Esophagus mucosa (tissue), 1 donor: ENCODE data around the gene NBL1. TPM values are rescaled to one million over a fixed set of nuclear protein-coding genes. Genes with fewer than 3 reads are reported as not detected.

ENCODE experiments used
- ATAC-seq: fragments of 200-7000 bp; cut with Tn5 transposase; one replicate; pipeline ENCODE4 v1.9.1; 2020
- total RNA-seq: library from RNA; stranded (reverse); gene quantifications from one replicate; pipeline ENCODE4 v1.2.4, GENCODE V29; 2023
- donor health status: DM: yes; HTN: yes; CAD: no.

NBL1 gene, protein sequence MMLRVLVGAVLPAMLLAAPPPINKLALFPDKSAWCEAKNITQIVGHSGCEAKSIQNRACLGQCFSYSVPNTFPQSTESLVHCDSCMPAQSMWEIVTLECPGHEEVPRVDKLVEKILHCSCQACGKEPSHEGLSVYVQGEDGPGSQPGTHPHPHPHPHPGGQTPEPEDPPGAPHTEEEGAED
- total RNA-seq = 93.5 TPM

DNA sequence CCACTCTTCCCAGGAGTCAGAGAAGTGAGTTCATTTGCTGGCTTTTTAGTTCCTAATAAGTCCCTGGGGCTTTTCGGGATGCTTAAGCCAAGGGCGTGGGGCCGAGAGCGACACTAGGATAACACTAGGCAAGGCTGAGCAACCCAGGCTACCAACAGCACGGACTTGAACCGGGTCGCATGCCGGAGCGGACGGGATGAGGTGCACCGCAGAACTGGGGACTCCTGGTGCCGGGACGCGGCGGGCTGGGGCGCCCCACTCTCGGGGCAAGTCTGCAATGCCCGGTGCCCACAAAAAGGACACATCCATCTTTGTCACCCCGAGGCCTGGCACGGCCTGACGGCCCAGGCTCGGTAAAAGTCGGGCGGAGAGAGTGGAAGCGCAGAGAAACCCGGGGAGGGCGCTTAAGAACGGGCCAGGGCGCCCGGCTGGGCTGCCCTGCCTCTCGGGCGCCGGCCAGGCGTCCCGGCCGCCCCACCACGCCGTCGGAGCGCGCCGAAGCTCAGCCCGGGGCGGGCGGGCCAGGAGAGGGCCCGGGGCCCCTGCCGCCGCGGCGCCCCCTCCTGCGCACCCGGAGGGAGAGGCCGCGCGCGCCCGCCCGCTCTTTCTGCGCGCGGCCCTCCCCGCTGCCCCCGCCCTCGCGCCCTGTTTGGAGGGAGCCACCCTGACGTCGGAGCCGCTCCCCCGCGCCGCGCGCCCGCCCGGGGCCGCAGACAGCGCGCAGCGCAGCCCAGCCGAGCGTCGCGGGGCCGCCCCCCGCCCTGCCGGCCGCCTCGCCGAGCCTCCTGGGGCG lies at the start of gene NBL1:
Gene NBL1, plus strand, starts transcription at position 710 of the 793 bp plus-strand sequence. CDS start 10,720 bp downstream, outside the sequence.
- peak; percentile 55 for ATAC-seq

DNA sequence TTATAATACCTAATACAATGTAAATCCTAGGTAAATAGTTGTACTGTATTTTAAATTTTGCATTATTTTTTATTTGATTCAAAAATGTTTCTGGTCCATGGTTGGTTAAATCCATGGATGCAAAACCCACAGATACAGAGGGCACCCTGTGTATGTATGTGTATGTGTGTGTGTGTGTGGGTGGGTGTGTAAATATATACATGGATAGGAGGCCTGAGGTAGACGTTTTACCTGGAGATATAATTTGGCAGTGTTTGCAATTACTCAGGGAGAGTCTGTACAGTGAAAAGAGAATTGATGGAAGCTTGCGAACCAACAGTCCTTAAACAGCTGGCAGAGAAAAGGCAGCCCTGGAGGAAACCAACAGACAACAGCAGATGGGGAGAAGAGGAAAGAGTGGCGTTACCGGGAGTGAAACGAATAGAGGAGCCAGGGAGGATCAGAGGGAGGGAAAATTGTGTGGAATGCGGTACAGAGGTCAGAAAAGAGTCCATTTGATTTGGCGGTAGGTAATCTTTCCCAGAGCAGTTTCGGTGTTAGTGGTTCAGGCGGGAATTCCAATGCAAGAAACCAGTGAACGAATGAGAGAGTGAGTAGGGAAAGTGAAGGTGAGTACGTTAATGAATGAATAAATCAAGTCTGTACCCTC lies 47.9 kb upstream of the NBL1 start:
- peak; percentile 7 for ATAC-seq

DNA sequence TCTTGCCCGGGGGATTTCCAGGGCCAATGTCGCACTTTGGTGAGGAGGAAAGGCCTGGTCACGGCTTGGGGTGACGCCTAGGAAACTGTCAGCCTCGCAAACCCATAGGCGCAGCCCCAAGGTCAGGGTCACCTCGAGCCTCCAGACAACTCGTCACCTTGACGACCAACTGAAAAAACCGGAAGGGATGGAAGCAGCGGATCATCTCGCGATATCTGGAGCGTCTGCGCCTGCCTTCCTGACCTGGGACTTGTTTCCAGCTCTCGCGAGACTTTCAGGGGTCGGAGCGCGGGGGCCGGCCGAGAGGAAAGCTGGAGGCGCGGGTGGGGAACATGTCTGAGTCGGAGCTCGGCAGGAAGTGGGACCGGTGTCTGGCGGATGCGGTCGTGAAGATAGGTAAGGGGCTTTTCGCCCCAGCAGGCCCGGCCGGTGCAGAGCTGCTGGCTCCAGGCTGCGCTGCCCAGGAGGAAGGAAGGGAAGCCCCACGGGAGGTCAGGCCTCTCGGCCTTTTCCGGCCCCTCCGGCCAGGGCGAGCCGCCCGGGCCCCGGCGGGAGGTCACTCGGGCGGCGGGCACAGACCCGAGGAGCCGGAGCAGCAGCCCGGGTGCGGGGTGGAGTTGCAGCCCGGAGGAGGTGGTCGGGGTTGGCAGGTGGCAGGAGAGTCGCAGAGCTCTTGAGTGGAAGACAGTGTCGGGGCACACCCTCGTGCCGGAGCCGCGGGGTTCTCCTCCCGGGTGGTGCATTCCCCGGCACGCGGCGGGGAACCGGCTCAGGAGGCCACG lies 47.2 kb upstream of the NBL1 start:
- peak; percentile 92 for ATAC-seq

DNA sequence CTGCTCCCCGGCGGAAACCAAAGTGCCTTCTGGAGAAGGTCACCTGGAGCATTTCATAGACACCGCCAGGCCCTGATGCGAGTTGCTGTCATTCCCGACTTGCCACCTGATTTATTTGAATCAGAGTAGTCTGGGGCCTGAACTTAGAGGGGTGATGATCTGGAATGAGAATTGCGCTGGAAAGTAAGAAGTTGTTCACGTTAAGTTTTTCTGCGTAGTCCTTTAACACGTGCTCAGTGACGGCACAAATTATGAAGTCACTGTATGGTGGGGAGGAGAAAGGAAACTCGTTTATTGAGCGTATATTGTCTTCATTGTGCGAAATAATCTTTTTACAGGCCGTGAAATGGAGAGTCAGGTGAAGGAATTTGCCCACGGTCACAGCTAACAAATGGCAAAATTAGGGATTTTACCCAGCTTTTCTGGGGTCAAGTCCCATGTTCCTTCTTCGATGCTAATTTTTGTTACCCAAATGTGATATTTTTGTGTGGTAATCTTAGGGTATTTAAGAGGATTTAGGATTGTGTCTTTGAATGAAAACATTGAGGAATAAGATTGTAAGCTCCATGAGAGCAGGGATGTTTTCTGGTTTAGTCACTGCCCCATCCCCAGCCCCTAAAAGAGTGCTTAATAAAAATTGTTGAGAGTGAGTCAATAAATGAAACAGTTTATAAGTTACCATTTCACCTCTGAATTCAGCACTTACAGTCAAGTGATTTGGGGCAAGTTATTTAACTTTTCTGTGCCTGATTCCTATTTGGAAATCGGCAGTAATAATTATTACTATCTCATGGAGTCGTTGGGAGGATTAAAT lies 46.4 kb upstream of the NBL1 start:
- peak; percentile 28 for ATAC-seq

DNA sequence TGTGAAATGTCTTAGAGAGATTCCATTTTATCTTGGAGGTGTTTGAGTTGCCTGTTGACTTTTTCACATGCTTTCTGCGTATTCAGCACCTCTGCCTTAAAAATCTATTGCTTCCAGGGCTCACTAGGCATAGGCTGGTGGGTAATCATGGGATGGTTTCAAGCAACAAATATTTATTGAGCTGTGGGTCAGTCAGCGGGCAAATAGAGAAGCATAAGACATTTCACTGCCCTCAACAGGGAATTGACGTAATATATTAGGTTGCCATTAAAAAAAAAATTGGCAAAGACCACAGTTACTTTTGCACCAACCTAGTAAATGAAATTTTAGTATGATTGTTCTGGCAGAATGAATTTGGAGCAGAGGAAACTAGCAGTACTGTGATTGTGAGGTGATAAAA lies 44.3 kb upstream of the NBL1 start:
- no peak for ATAC-seq

DNA sequence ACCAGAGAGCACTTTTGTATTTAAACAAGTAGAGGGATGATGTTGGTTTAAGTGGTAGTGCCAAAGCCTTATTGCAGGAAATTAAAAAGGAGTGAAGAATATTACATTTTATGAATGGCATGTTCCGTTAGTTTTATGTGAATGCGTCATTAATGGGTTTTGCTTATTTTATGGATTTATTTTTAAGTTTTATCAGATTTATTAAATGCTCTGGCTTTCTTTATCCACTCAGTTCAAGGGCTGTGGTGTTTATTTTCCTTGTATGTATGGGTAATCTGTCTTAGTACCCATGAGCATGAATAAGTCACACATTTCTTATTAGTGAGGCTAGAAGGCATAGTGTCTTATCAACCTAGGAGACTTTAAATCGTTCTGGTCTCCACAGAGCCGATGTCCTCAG lies 41.6 kb upstream of the NBL1 start:
- ATAC-seq = no peak

DNA sequence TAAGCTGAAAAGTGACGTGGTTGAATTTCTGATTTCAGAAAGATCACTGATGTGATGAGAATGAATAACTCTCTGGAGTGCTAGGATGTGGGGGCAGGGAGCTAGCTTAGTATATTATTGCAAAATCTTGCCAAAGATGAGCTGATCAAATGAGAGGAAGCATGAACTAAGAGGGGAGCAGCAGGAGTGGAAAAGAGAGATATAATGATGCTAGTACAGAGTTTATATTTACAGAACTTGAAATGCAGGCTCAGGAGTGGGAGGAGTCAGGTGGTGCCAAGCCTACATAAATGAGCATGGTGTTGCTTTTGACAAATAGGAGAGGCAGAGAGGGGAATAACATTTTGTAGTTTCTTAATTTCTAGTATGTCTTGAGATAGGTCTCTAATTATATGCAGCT lies 38.1 kb upstream of the NBL1 start:
- peak; percentile 46 for ATAC-seq

DNA sequence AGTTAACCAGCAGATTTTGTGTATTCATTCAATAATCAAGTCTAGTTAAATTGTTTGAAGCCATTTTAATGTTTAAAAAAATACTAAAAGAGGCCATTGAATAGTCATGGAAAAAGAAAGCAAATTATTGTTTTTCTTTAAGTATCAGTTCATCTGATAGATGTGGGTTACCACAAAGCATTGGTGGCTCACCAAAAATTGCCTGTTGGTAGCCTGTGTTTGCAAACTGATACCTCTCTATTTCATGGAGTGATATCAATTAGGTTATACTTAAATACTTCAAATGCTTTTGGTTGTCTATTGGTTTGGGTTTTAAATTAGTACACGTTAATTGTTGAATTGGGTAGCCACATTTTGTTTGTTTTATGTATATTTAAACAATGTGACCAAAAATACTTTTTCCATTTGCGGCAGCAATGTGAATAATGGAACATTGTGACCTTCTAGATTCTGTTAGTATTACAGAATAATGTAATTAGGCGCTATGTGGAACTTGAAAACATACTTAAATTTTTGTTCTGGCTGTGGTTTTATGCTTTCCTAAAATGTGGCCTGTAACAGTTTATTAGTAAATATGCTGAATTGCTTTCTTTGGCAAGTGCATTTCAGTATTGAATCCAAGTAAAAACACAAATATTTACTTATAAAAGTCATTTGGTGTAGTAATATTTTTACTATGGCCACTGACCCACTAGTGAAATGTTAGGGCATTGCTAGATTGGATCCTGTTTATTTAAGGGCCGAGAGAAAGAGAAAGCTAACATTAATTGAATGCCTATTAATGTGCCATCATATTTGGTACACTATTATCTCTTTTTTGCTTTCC lies 37.1 kb upstream of the NBL1 start:
- no peak for ATAC-seq

DNA sequence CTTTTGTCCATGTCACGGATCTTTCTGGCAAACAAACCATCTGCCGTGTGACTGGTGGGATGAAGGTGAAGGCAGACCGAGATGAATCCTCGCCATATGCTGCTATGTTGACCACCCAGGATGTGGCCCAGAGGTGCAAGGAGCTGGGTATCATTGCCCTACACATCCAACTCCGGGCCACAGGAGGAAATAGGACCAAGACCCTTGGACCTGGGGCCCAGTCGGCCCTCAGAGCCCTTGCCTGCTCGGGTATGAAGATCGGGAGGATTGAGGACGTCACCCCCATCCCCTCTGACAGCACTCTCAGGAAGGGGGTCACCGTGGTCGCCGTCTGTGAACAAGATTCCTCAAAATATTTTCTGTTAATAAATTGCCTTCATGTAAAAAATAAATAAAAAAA lies 35.9 kb upstream of the NBL1 start:
- ATAC-seq = no peak

DNA sequence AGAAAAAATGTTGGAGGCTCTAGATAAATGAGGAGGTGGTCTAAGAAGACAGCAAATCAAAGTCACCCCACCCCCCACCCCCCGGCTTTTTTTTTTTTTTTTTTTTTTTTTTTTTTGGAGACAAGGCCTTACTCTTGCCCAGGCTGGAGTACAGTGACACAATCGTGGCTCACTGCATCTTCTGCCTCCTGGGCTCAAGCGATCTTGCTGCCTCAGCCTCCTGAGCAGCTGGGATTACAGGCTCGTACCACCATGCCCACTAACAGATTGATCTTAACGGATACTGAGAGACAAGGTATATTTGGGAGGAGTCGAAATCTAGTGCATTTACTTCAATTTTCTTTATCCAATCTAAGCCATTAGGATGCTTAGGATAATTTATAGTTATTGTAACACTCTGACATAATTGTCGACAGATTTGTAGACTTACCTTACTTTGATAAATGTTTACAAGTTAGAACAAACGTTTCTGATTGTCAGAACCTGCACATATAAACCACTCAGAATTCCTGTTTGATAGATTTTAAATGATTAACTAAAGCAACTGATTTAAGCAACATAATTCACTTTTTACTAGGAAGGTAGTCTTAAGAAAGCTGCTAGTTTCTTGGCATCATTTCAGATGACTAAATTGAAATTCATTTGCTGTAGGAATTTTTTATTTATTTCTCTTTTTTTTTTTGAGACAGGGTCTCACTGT lies 33.7 kb upstream of the NBL1 start:
- ATAC-seq = no peak

DNA sequence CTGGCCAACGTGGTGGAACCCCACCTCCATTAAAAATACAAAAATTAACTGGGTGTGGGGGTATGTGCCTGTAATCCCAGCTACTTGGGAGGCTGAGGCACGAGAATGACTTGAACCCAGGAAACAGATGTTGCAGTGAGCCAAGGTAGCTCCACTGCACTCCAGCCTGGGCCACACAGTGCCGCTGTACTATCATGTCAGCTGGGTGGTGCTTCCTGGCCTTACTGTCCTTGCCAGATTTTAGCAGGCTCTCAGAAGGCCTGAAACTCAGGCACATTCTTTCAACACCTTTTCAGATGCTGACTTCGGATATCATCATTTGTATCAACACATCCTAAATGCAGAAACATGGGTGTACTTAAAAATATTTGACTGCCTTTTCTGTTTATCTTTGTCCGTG lies 31.6 kb upstream of the NBL1 start:
- ATAC-seq = no peak

DNA sequence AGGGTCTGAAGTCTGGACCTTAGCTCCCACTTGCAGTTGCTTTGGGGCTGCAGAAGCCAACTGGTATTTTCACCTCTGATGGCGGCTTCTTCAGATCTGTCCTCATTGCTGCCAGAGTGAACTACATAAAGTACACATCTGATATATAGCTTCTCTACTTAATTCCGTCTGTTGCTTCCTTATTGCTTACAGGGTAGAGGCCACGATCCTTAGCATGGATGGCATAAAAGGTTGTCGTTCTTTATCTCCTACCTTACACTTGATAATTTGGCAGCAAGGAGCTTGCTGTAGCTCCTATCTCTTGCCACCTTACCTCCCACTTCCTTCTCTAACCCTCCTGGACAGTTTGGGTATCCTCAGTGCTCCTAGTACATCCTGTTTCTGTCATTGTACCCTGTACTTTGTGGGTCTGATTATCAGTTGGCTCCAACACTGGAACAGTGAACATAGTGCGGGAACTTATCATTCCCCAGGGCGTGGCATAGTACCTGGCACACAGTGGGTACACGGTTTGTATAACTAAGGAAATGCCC lies 30.9 kb upstream of the NBL1 start:
- ATAC-seq = no peak

DNA sequence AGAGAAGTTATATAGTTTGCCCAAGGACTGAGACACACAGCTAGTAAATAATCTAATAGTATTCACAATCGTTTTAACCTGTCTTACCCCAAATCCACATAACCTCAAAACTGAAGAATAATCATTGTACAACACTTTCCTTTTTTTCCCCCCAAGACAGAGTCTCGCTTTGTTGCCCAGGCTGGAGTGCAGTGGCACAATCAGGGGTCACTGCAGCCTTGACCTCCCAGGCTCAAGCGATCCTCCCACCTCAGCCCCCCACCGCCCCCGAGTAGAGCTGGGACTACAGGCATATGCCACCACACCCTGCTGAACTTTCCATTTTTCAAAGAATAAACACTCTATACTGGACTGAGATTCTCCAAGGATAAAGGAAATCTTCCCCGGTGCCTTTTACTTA lies 28.7 kb upstream of the NBL1 start:
- no peak for ATAC-seq

DNA sequence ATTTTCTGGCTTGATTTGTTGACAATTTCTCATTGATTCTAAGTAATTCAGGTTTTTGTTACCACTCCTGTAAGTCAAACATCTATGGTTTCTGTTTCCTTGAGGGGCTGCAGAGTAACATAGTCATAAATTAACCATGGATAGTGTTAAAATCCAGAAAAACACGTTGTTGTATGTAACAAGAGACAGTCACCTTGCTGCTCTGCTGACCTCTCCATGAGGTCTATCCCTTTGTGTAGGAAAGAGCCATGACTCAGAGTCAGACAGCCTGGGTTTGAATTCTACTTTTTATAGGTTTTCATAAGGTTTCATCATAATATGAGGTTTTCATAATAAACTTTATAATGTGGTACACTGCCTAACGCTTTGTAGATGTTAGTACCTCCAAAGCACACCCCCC lies 27.6 kb upstream of the NBL1 start:
- no peak for ATAC-seq

DNA sequence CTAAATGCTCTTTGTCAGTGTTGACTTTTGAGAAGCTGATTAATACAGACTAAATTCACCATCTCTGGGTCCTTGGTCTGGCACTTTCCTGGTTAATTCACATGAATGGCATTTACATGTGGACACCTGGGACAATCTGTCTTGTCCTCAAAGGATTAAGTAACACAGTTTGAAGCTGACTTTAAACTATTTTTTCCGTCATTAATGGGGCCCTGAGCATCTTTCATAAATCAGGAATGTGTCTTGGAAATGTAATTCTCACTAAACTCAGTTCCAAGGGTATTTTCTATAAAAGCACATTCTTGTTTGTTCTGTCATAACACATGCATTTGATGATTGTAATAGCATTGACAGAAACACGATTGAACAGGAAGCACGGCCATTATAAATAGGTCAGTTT lies 26.7 kb upstream of the NBL1 start:
- no peak for ATAC-seq

DNA sequence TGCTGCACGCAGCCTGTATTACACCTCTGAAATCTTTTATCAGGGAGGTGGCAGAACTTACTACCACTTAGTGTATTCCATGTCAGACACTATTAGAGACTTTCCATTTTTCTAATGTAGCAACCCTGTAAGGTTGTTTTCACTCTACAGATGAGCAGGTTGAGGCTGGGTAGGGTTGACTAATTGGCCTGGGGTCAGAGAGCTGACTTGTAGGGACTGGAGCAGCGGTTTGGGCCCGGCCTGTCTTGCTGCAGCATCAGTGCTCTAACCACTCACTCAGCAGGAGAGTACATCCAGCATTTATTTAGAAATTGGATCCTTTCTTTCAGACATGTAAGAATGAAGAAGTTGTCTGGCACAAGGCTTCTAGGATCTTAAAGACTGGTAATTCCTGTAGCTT lies 25.7 kb upstream of the NBL1 start:
- peak; percentile 86 for ATAC-seq

DNA sequence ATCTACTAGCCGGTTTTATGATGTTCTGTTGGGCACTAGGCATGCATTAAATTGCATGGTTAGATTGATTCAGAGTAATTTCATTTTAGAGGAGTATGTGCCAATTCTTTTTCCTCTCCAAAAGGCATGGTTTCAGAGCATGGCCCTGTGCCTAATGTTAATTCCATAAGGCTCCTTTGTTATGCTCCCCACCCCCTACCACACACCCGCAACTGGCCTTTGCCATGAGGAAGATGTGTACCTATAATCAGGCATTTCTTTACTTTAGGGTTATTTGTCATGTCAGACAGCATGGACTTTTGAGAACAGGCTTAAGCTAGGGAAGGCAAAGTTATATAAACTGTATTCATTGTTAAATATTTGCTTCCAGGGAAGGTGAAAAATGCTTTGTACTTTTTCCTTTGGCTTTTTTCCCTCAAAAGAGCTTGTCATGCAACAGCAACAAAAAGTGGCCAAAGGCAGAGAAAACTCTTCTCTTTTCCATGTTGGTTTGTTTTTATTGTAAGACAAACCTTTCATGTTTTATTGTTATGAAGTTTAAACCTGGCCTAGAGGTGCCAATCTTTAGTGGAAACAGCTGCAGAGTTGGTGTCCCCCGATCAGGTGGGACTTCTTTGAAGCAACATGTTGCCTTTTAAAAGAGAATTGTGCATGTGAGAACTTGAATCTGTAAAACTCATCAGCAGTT lies 24.3 kb upstream of the NBL1 start:
- no peak for ATAC-seq

DNA sequence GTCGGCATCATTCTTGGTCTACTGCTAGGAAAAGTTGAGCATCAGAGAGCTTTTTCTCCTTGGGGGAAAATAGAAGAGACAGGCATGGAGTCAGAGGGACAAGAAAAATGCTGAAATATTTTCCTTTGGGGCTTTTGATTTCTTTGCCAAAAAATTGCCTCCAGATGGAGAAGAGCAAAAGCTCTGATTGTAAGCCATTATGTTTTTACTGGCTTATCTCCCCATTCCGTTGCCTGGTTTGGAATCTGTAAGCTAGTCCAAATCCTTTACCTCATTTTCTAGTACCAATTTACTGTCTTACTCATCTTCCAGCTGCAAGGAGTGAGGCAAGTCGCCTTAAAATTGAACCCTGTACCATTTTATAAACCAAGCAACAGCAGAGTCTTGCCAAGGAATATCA lies 23.3 kb upstream of the NBL1 start:
- ATAC-seq = no peak

DNA sequence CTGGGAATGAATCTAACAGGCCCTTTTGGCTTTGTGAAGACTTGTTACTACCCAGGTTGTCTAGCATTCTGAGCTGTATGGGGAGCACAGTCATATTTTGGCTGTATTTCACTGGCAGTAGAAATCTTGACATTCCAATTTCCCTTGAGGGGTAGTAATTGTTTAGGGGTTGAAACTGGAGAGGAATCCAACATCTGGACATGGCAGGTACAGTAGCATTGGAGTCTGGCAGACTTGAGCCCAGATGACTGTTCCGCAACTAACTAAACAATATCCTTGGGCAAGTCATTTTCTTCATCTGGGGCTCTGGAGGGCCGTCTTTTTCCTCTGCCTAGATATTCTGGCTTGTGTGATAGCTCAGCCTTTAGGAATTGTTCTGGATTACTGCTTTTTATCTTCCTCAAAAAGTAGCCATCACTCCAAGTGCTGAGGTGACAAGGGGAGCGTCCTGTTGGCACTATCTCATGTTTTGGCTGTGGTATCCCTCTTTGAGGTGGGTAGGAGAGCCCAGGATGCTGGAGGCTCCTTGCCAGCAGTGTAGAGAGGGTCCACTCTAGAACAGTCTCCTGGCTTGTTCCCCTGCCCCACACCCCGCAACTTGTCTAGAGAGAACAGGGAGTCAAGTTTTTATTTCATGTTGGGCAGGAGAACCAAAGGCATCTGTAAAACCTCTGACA lies 22.7 kb upstream of the NBL1 start:
- ATAC-seq = no peak
